M059J (cell line): Measurements from ENCODE around the gene SNX14. TPM values are rescaled to one million over a fixed set of nuclear protein-coding genes. Genes with fewer than 3 reads are reported as not detected.
A peak's percentile ranks its signal among the peaks of the same experiment; 100 is the strongest.

Source experiments
- DNase-seq: peaks from one replicate; pipeline ENCODE4 v3.0.0-alpha.2; 2012; ENCODE audit warnings: low read depth
- total RNA-seq: library from RNA; depleted of rRNA; stranded (reverse); fragments of >200 nt; shearing (Covaris generic); gene quantifications from 2 replicates; pipeline ENCODE4 v1.2.3, GENCODE V29; 2014; rRNA removed

SNX14 gene
- total RNA-seq, 1 experiment from 2014 or later: 151 TPM

GRCh38 chr6:85463621-85464259 lies 129.9 kb downstream of the SNX14 start:
- no peak for DNase-seq

DNA sequence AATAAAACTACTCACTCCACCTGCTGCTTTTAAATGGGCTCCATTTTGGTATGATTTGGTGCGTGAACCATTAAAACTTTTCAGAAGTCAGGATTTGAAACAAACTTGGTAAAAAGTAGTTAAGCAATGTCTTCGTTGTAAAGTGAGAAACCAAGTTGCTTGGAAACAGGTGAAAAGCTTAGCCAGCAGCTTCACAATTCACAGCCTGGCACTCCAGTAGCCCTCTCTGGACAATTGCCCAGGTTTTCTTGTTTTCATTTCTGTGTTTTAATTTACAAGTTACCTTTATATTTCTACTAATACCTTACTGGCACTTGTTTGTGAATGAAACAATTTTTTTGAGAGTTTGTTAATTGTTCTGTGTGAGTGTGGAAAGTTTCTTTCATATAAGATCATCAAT lies 131.0 kb downstream of the SNX14 start:
- peak; percentile 45 for DNase-seq

DNA sequence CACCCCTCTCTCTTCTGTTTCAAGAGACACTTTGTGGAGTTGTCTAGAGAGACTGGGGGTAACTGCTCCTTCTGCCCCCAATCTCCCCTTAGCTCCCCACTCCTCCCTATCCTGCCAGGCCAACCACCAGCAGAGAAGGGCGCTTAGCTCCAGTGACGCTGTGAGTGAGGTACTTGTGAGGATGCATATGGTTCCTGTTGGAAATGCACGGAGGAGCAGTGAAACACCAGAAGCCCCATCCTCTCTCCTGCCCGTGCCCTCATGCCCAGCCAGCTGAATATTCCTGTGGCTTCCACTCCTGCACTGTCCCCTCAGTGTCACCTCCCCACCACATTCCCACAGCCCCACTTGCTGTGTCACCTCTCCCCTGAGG lies 131.9 kb downstream of the SNX14 start:
- no peak for DNase-seq

- DNase-seq: peak; percentile 95
Observed at GRCh38 chr6:85460921-85461797, 132.5 kb downstream of the SNX14 start.

DNA sequence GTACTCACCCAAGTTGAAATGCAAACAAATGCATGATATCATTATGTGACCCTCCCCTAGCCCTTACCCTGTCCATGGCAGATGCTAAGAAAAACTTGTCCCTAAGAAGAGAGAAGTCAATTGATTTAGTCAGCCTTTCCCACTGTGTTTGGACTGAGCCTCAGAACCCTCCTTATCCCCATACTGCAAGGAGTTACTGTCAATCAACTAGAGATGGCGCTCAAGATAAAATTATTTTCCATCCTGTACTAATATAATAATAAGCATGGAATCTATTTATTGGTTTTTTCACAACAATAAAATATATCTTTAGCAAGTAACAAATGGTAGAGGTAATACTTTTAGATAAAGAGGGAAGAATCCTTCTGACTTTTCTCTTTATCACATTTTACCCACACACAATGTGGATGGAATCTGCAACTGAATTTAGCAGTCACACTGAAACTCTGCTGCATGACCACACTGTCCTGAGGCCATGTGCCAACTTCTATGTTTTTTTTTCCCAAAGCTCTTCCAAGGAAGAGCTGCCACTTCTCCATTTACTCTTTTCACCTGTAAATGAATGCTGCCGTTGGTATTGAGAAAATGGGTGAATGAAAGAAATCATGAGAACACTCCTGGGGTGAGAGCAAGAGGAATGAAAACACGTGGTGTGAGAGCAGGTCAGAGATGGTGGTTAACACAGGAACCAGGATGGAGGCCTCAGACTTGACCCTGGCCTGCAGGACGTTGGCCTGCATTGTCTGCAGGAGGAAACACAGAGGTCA lies 133.3 kb downstream of the SNX14 start:
- peak; percentile 64 for DNase-seq

- DNase-seq: peak; percentile 98
Observed at GRCh38 chr6:85459224-85459901, 134.3 kb downstream of the SNX14 start.

- peak; percentile 77 for DNase-seq
Observed at GRCh38 chr6:85458782-85459181, 134.9 kb downstream of the SNX14 start.

DNA sequence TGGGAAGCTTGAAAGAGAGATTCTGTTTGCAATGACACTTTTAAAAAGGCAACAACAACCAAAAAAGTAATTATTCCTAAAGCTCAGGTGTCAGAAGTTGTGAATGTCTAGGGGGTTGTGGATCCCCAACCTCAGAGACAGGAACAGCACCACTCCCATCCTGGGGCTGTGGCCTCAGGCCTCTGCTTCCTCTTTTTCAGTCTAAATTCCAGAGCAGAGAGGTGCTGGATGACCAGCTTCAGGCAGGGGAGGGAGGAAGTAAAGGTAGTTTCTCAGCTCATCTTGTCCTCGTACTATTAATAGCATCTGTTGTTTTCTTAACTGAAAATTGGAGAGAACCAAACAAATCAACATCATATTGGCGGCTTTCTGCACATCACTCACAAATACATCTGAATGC lies 135.5 kb downstream of the SNX14 start:
- DNase-seq: peak; percentile 42

- peak; percentile 25 for DNase-seq
Observed at GRCh38 chr6:85456782-85457181, 136.9 kb downstream of the SNX14 start.

Other genes starting within 250 kb of the SNX14 start
- 171 and 207 TPM in 2 replicates for gene NT5E, start 143.8 kb downstream of the SNX14 start, total RNA-seq
- gene SYNCRIP, start 49.0 kb upstream of the SNX14 start, total RNA-seq: 71.3 and 107 TPM in 2 replicates